ENCODE results near the gene BET1L.
"Not testable (repeated sequence)": the region's sequence is repeated elsewhere in the genome, so short reads cannot be mapped to it uniquely, and the experiment has no call there.

The BET1L gene

DNA sequence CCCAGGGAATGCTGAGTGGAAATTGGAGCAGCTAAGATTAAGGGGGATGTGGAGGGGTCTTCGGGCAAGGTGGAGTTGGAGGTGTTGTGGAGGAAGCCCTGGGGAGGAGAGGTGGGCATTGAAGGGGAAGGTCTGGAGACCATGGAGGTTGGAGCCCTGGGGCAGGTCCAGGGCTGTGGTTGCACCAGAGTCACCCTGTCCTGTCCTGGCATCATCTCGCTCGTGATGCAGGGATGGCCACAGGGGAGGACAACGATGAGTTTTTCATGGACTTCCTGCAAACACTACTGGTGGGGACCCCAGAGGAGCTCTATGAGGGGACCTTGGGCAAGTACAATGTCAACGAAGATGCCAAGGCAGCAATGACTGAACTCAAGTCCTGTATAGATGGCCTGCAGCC, 13.7 kb downstream of the BET1L start:
- not testable (repeated sequence) for DNase-seq

DNA sequence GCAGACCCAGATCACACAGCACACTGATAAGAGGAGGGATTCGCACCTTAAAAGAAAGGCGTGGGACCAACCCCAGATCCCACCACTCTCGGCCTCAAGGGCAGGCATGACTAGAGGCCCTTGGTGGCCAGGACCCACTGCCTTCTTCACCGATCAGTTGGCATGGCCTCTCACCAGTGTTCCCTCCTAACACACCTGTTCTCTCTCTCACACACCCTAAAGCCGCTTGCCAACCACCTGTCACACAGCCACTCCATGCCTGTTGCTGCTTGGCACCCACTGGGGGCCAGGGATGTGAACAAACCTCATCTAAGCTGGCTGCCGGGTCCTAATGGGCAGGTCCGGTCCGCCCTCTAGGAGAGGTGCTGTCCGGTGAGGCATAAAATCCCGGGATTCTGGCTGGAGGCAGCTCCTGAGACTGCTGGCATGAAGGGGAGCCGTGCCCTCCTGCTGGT, 14.5 kb downstream of the BET1L start, which contains the start of gene SCGB1C1:
Gene SCGB1C1, plus strand, starts transcription at position 405 of the 455 bp plus-strand sequence. Its CDS starts 22 bp downstream, at position 427.
- not testable (repeated sequence) for DNase-seq

- DNase-seq, result not testable (repeated sequence)
These were observed 15.4 kb downstream of the BET1L start for GRCh38 chr11:191490-192478.

GRCh38 chr11:190546-190945, 16.7 kb downstream of the BET1L start:
- DNase-seq, result not testable (repeated sequence)

DNA sequence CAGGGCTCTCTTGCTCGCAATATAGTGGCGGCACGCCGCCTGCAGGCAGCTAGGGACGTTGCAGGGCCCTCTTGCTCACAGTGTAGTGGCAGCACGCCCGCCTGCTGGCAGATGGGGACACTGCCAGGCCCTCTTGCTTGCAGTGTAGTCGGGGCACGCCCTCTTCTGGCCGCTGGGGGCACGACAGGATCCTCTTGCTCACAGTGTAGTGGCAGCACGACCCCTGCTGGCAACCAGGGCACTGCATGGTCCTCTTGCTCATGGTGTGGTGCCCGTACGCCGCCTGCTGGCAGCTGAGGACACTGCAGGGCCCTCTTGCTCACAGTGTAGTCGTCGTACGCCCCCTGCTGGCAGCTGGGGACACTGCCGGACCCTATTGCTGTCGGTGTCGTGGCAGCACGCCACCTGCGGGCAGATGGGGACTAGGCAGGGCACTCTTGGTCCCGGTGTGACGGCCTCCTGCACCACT, 17.3 kb downstream of the BET1L start:
- not testable (repeated sequence) for DNase-seq

GRCh38 chr11:189200-189783, 17.9 kb downstream of the BET1L start:
- not testable (repeated sequence) for DNase-seq

- not testable (repeated sequence) for DNase-seq
These were observed 27.0 kb downstream of the BET1L start for GRCh38 chr11:180242-180641.
